GM12892 (cell line): ENCODE measurements around the gene EXOSC1.

Experiments used
- POLR2A ChIP-seq: IDR thresholded peaks from 2 replicates; pipeline ENCODE4 v1.6.1; 2011; ENCODE audit warnings: low read depth, low read length, control low read depth
- POLR2AphosphoS5 ChIP-seq: IDR thresholded peaks from 2 replicates; pipeline ENCODE4 v1.6.1; 2011; ENCODE audit warnings: low read depth, low read length, control low read depth
- TAF1 ChIP-seq: IDR thresholded peaks from 2 replicates; pipeline ENCODE4 v1.6.1; 2011; ENCODE audit warnings: low read depth, mild to moderate bottlenecking, control low read depth, low read length, borderline replicate concordance

DNA sequence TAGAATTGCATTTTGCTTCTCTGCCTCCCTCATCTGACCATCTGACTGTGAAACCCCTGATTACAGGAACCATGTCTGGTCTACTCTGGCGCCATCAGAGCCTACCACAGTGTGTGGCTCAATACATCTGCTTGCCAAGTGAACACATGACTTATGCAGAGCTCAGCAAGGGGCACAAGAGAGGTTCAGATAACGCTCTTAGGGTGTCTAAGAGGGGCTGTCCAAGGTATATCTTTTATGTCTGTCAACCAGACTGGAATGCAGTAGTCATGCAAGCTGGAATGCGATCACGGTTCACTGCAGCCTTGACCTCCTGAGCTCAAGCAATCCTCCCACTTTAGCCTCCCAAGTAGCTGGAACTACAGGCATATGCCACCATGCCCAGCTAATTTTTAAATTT is 34.4 kb downstream of the EXOSC1 start:
- TF ChIP-seq TAF1 (no peak), POLR2AphosphoS5 (no peak), POLR2A (no peak)
